DOHH2 (cell line): Measurements from ENCODE around the gene CAMSAP2.

Experiments used
- H3F3A ChIP-seq: fragments of 200-600 bp; sonication (generic), shearing (Covaris generic); 2 replicates; pipeline ENCODE4 v1.6.0; 2016; ENCODE audit warnings: antibody characterized with exemption, mild to moderate bottlenecking; ENCODE audit not compliant: control insufficient read depth, insufficient read depth
- H3K27ac ChIP-seq: fragments of 200-600 bp; sonication (generic); 2 replicates; pipeline ENCODE4 v1.5.1; 2014; ENCODE audit warnings: low read depth, mild to moderate bottlenecking, low read length, moderate library complexity
- H3K27me3 ChIP-seq: fragments of 200-600 bp; sonication (generic); 2 replicates; pipeline ENCODE4 v1.6.1; 2014; ENCODE audit warnings: mild to moderate bottlenecking, low read length, mixed read lengths; ENCODE audit not compliant: control insufficient read depth
- H3K36me3 ChIP-seq: fragments of 200-600 bp; sonication (generic); 2 replicates; pipeline ENCODE4 v1.6.1; 2014; ENCODE audit warnings: mild to moderate bottlenecking, low read length, moderate library complexity, mixed read lengths; ENCODE audit not compliant: control insufficient read depth
- H3K4me1 ChIP-seq: fragments of 200-600 bp; sonication (generic); 2 replicates; pipeline ENCODE4 v1.6.1; 2014; ENCODE audit warnings: mild to moderate bottlenecking, low read length, mixed read lengths; ENCODE audit not compliant: control insufficient read depth
- H3K4me2 ChIP-seq: fragments of 200-600 bp; sonication (generic); 2 replicates; pipeline ENCODE4 v1.6.0; 2014; ENCODE audit warnings: mild to moderate bottlenecking, low read length, moderate library complexity
- H3K4me3 ChIP-seq: fragments of 200-600 bp; sonication (generic); 2 replicates; pipeline ENCODE4 v1.5.1; 2014; ENCODE audit warnings: mild to moderate bottlenecking, low read length, mixed read lengths
- H3K79me2 ChIP-seq: fragments of 200-600 bp; sonication (generic); 2 replicates; pipeline ENCODE4 v1.6.1; 2014; ENCODE audit warnings: mild to moderate bottlenecking, low read length, mixed read lengths; ENCODE audit not compliant: control insufficient read depth
- H3K9me2 ChIP-seq: fragments of 200-600 bp; sonication (generic); replicated peaks from 2 replicates; pipeline ENCODE4 v1.6.1; 2014; ENCODE audit warnings: mild to moderate bottlenecking, low read length, mixed read lengths; ENCODE audit not compliant: control insufficient read depth
- H3K9me3 ChIP-seq: fragments of 200-600 bp; sonication (generic); 2 replicates; pipeline ENCODE4 v1.6.1; 2014; ENCODE audit warnings: antibody characterized with exemption, low read length, mixed read lengths; ENCODE audit not compliant: control insufficient read depth, insufficient read depth
- H4K20me1 ChIP-seq: fragments of 200-600 bp; sonication (generic); 2 replicates; pipeline ENCODE4 v1.6.0; 2014; ENCODE audit warnings: low read depth, mild to moderate bottlenecking, antibody characterized with exemption, low read length, moderate library complexity; ENCODE audit not compliant: control insufficient read depth, insufficient read depth
- CTCF ChIP-seq: fragments of 200-600 bp; sonication (generic); IDR thresholded peaks from one replicate; pipeline ENCODE4 v1.5.1; 2014; ENCODE audit warnings: antibody characterized with exemption, mild to moderate bottlenecking, low read depth, low read length; ENCODE audit not compliant: poor library complexity, severe bottlenecking
- EZH2phosphoT487 ChIP-seq: fragments of 200-600 bp; sonication (generic); IDR thresholded peaks from 2 replicates; pipeline ENCODE4 v1.6.1; 2017; ENCODE audit warnings: borderline replicate concordance, mild to moderate bottlenecking, antibody characterized with exemption, low read length, moderate library complexity, mixed read lengths

CAMSAP2 gene

GRCh38 chr1:200904772-200905171, 166.1 kb downstream of the CAMSAP2 start:
- Histone ChIP-seq H3K4me2 (no peak overlapping the region), H3K36me3 (no peaks in the 10 kb centered on the region), H3K4me1 (no peaks in the 10 kb centered on the region), H4K20me1 (no peaks in the 10 kb centered on the region), H3K9me2 (no peaks in the 10 kb centered on the region), H3K4me3 (no peak overlapping the region), H3K9me3 (no peaks in the 10 kb centered on the region), H3F3A (no peaks in the 10 kb centered on the region), H3K27me3 (peaks cover 18% of the 10 kb centered on the region), H3K27ac (no peak overlapping the region), H3K79me2 (no peaks in the 10 kb centered on the region)
- TF ChIP-seq EZH2phosphoT487 (no peak), CTCF (no peak)

GRCh38 chr1:200905411-200906052, 166.8 kb downstream of the CAMSAP2 start:
- TF ChIP-seq EZH2phosphoT487: no peak
- TF ChIP-seq CTCF: no peak
- no peak overlapping the region for H3K4me2 ChIP-seq
- H3K79me2 ChIP-seq: no peaks in the 10 kb centered on the region
- no peaks in the 10 kb centered on the region for H3F3A ChIP-seq
- no peak overlapping the region for H3K4me3 ChIP-seq
- no peaks in the 10 kb centered on the region for H4K20me1 ChIP-seq
- H3K4me1 ChIP-seq: no peaks in the 10 kb centered on the region
- no peak overlapping the region for H3K27ac ChIP-seq
- no peaks in the 10 kb centered on the region for H3K9me2 ChIP-seq
- peaks cover 21% of the 10 kb centered on the region for H3K27me3 ChIP-seq
- H3K9me3 ChIP-seq: no peaks in the 10 kb centered on the region
- H3K36me3 ChIP-seq: no peaks in the 10 kb centered on the region

GRCh38 chr1:200906491-200906890, 167.8 kb downstream of the CAMSAP2 start:
- Histone ChIP-seq H3K4me2 (no peak overlapping the region), H4K20me1 (no peaks in the 10 kb centered on the region), H3K9me2 (no peaks in the 10 kb centered on the region), H3K27ac (no peak overlapping the region), H3K4me1 (no peaks in the 10 kb centered on the region), H3K27me3 (peaks cover 21% of the 10 kb centered on the region), H3K4me3 (no peak overlapping the region), H3K79me2 (no peaks in the 10 kb centered on the region), H3K36me3 (no peaks in the 10 kb centered on the region), H3K9me3 (no peaks in the 10 kb centered on the region), H3F3A (no peaks in the 10 kb centered on the region)
- TF ChIP-seq EZH2phosphoT487: no peak
- TF ChIP-seq CTCF: no peak
